Epithelial cell of esophagus (primary cell): ENCODE results near the gene TAS2R42.

Experiments used
- DNase-seq: peaks from one replicate; pipeline ENCODE4 v3.0.0; 2010; ENCODE audit warnings: low read depth
- H3K4me3 ChIP-seq: 2 replicates; pipeline ENCODE4 v1.5.1; 2011; ENCODE audit warnings: mild to moderate bottlenecking, low read length, control low read depth
- CTCF ChIP-seq: IDR thresholded peaks from 2 replicates; pipeline ENCODE4 v1.5.1; 2011; ENCODE audit warnings: low read depth, mild to moderate bottlenecking, low read length, control low read depth, inconsistent platforms; ENCODE audit not compliant: insufficient read depth; ENCODE audit errors: missing control alignments

The TAS2R42 gene

DNA sequence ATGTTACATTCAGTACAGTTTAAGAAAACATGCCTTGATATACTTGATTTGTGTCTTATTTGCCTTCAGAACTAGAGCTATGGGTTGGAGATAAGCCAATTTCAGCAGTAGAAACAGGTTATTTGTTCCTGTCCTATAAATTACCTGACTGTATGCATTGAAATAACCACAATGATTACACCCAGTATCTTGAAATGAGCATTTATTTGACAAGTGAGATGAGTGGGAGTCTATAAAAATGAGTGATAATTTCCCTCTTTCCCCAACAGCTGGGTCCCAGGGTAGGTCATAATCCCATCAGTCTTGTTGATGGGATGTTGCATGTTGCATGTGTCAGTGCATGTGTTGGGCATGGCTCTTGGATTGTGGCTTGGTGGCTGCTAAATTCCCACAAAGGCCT is 3.7 kb downstream of the TAS2R42 start:
- DNase-seq: no peak
- TF ChIP-seq CTCF: no peak
- no peak overlapping the region for H3K4me3 ChIP-seq

DNA sequence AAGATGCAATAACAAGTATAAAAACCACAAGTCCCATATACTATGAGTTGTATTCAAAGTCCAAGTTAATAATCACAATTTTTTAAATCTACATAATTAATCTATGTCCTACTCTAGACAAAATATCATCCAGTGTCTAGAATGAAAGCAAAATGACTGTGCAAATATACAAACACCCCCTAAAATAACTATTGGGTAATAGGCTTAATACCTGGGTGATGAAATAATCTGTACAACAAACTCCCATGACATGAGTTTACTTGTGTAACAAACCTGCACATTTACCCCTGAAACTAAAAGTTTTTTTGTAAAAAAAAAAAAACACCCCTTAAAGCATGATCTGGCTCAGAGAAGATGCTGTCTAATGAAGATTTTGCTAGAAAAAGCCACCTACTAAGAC is 4.2 kb downstream of the TAS2R42 start:
- peak; percentile 15 for DNase-seq
- H3K4me3 ChIP-seq: no peak overlapping the region
- no peak for TF ChIP-seq CTCF

GRCh38 chr12:11178250-11178649 is 8.5 kb downstream of the TAS2R42 start:
- DNase-seq: no peak
- no peak overlapping the region for H3K4me3 ChIP-seq
- TF ChIP-seq CTCF: no peak

DNA sequence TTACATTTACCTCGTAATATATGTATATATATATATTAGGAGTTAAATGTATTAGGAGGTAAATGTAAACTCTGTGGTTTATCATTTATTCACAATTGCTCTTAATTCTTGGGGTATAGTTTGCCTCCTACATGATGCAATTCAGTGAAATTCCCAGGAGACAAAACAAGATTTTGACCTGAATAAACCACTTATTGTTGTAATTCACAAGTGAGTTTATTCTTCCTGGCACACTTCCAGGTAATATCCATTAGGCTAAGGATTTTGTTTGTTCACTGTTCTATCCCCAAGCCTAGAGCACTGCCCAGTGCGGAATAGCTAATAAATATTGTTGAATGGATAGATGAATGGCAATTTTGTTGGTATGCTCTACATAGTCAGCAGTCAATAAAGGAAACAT is 12.7 kb downstream of the TAS2R42 start:
- DNase-seq: no peak
- no peak for TF ChIP-seq CTCF
- H3K4me3 ChIP-seq: no peak overlapping the region

- TF ChIP-seq CTCF: no peak
- peak overlapping the region; percentile 81 for H3K4me3 ChIP-seq
- peak; percentile 27 for DNase-seq
These were observed 14.6 kb downstream of the TAS2R42 start for GRCh38 chr12:11171969-11172675.

DNA sequence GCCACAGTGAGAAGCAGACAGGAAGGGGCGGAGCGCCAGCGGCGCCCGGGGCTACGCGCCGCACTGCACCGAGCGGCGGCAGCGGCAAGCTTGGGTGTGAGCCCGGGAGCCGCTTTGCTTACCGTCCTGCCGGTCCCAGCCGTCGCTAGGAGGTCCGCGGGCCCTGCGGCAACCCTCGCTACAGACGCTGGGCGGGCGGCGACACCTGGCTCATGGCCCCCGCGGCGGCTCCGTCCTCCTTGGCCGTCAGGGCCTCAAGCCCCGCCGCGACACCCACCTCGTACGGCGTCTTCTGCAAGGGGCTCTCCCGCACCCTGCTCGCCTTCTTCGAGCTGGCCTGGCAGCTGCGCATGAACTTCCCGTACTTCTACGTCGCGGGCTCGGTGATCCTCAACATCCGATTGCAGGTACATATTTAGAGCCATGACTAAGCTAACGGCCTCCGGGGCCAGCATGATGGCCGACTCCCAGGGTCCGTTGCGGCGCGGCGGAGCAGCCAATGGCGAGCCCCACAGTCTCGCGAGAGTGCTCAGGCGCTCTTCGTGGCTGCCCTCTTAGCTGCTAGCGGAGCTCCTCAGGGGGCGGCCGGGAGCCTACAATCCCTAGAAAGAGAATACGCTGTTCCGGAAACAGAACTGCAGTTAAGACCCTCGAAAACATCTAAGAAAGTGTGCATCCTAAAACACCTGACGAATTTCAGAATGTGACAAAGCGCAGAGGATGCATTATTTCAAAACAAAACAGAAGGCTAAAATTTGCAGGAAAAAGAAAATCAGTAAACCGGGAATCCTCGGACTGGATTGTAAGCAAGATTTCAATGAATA is 15.4 kb downstream of the TAS2R42 start, which contains the start of gene SMIM10L1:
TSS of gene SMIM10L1 (plus strand) at position 50 of the 824 bp plus-strand sequence. CDS start at position 213, 163 bp downstream.
- H3K4me3 ChIP-seq: peak within 1 kb of the TSS; percentile 81
- peak; percentile 98 for DNase-seq
- no peak for TF ChIP-seq CTCF
